Caco-2 (cell line): ENCODE measurements around the gene PNPLA3. TPM values are rescaled to one million over a fixed set of nuclear protein-coding genes. Genes with fewer than 3 reads are reported as not detected.

Source experiments
- BruUV-seq: library from RNA; stranded (reverse); fragments of 400-500 nt; replicated peaks from 2 replicates; lab custom pipeline; 2021; lab: Mats Ljungman, UMichigan
- CTCF ChIA-PET: fragments of 300-600 bp; sonication (Branson Sonifier 250); formaldehyde crosslinking; loops from one replicate; lab custom pipeline; 2022; ENCODE audit warnings: antibody characterized with exemption; lab: Charles Lee
- POLR2A ChIA-PET: fragments of 300-600 bp; sonication (Branson Sonifier 250); formaldehyde crosslinking; loops from one replicate; lab custom pipeline; 2022; ENCODE audit warnings: antibody characterized with exemption; lab: Charles Lee
- DNase-seq, 2 experiments: peaks; one replicate each; pipeline versions ENCODE4 v3.0.0 to v3.0.0-alpha.2; 2020 to 2022
- H3K27me3 ChIP-seq: replicated peaks from 2 replicates; pipeline ENCODE4 v1.6.0; 2011; ENCODE audit warnings: low read length; ENCODE audit not compliant: control insufficient read depth, insufficient read depth
- H3K36me3 ChIP-seq: 2 replicates; pipeline ENCODE4 v1.5.1; 2011; ENCODE audit warnings: low read length; ENCODE audit not compliant: control insufficient read depth, insufficient read depth
- H3K4me1 ChIP-seq: fragments of 250-450 bp; sonication (Bioruptor Pico); 2 replicates; pipeline ENCODE4 v1.5.1; 2020; ENCODE audit warnings: mild to moderate bottlenecking
- H3K4me3 ChIP-seq: 2 replicates; pipeline ENCODE4 v1.5.1; 2011; ENCODE audit warnings: low read depth, mild to moderate bottlenecking, control low read depth, low read length
- H3K9me3 ChIP-seq: fragments of 250-450 bp; sonication (Bioruptor Pico); 2 replicates; pipeline ENCODE4 v1.5.1; 2020; ENCODE audit warnings: mild to moderate bottlenecking, moderate library complexity
- H3K27ac Mint-ChIP-seq: one replicate; pipeline ENCODE4 v1.8.0; 2022; ENCODE audit warnings: mixed read lengths; ENCODE audit not compliant: unreplicated experiment
- H3K27me3 Mint-ChIP-seq: one replicate; pipeline ENCODE4 v1.8.0; 2022; ENCODE audit warnings: mixed read lengths; ENCODE audit not compliant: insufficient read depth, unreplicated experiment
- H3K36me3 Mint-ChIP-seq: one replicate; pipeline ENCODE4 v1.8.0; 2022; ENCODE audit warnings: mild to moderate bottlenecking, mixed read lengths; ENCODE audit not compliant: insufficient read depth, unreplicated experiment
- H3K4me1 Mint-ChIP-seq: one replicate; pipeline ENCODE4 v1.8.0; 2022; ENCODE audit warnings: low read depth, mixed read lengths; ENCODE audit not compliant: unreplicated experiment
- H3K4me3 Mint-ChIP-seq: one replicate; pipeline ENCODE4 v1.8.0; 2022; ENCODE audit warnings: mild to moderate bottlenecking, moderate library complexity, mixed read lengths; ENCODE audit not compliant: unreplicated experiment
- H3K9me3 Mint-ChIP-seq: one replicate; pipeline ENCODE4 v1.8.0; 2022; ENCODE audit warnings: mixed read lengths; ENCODE audit not compliant: unreplicated experiment
- intact Hi-C: fragments of 100-400 bp; cut with micrococcal nuclease; formaldehyde crosslinking; loops from one replicate; pipeline ENCODE4 v1.10.0; 2022; ENCODE audit not compliant: unreplicated experiment
- total RNA-seq: library from RNA; stranded (reverse); gene quantifications from 2 replicates; pipeline ENCODE4 v1.2.3, GENCODE V29; 2022
- TF ChIP-seq, protein P1 (sequence below), 2 experiments: fragments of 200-600 bp in 1 of 2; IDR thresholded peaks; 1 replicate in 1 of 2; 2 replicates in 1 of 2; pipeline versions ENCODE4 v1.5.1 to v1.8.0; 2011 to 2022; ENCODE audit warnings: antibody characterized with exemption in 1 of 2, control low read depth in 1 of 2, inconsistent platforms in 1 of 2, low read depth in 1 of 2, low read length in 1 of 2, mild to moderate bottlenecking in 1 of 2, moderate library complexity in 1 of 2; ENCODE audit not compliant: insufficient read depth in 1 of 2, severe bottlenecking in 1 of 2, unreplicated experiment in 1 of 2

The PNPLA3 gene
- total RNA-seq, 1 experiment from 2014 or later, result 5.0 TPM

DNA sequence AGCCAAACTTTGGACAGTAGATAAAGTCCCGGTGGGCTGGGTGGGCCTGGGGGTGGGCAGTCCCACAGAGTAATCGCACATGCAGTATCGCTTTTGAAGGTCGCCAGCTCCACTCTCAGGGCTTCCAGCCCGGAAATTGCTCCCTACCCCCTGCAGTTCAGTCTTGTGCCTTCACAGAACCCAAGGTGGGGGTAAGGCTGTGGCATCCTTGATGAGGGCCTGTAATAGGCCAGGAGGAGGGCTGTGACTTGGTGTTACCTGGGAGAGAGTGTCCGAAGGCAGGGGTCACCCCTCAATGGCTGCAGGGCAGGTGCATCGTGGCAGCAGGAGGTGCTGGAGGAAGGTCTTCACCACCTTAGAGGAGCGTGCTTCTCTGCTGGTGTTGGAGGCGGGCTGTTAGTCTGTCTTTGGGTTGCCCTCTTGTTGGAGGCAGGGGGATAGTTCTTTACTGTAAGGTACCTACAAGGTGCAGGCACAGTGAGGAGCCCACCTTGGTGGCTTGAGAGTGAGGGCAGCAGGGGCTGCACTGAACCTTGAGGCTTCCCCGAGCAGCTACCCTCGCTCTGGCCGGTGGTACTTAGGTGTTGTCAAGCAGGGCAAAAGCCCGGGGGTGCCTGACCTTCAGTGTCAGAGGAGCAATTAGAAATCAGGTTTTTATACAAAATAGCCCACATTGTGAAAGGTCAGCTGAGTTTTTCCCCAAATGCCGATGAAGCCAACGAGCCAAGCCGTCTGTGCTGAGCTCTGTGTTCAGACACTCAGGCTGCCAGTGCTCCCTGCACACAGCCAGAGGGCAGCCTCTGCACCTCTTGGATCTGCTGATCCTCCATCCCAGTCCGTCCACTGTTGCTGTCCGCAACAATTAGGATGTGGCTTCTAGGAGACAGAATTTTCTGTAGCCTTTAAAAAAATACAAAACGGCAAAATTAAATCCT lies 53.5 kb downstream of the PNPLA3 start:
- Mint-ChIP-seq H3K36me3 (peaks cover 56% of the 10 kb centered on the region), H3K27ac (no peak overlapping the region), H3K4me1 (no peaks in the 10 kb centered on the region), H3K4me3 (no peak overlapping the region), H3K27me3 (no peaks in the 10 kb centered on the region), H3K9me3 (no peaks in the 10 kb centered on the region)
- DNase-seq, result no peak
- Histone ChIP-seq H3K4me1 (no peaks in the 10 kb centered on the region), H3K9me3 (no peaks in the 10 kb centered on the region), H3K36me3 (peaks cover 4% of the 10 kb centered on the region), H3K27me3 (no peaks in the 10 kb centered on the region), H3K4me3 (no peak overlapping the region)
- TF ChIP-seq, protein P1, sequence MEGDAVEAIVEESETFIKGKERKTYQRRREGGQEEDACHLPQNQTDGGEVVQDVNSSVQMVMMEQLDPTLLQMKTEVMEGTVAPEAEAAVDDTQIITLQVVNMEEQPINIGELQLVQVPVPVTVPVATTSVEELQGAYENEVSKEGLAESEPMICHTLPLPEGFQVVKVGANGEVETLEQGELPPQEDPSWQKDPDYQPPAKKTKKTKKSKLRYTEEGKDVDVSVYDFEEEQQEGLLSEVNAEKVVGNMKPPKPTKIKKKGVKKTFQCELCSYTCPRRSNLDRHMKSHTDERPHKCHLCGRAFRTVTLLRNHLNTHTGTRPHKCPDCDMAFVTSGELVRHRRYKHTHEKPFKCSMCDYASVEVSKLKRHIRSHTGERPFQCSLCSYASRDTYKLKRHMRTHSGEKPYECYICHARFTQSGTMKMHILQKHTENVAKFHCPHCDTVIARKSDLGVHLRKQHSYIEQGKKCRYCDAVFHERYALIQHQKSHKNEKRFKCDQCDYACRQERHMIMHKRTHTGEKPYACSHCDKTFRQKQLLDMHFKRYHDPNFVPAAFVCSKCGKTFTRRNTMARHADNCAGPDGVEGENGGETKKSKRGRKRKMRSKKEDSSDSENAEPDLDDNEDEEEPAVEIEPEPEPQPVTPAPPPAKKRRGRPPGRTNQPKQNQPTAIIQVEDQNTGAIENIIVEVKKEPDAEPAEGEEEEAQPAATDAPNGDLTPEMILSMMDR (IDR thresholded peaks at IDR 0.05; ENCODE audit: insufficient read depth in 1 of 2, low read depth in 1 of 2, low read length in 1 of 2, severe bottlenecking in 1 of 2, unreplicated experiment in 1 of 2), result no peak
- BruUV-seq, result no TSS peak
- intact Hi-C loops, result no loop called here
- ChIA-PET POLR2A (no interaction called here), CTCF (interaction anchor here (1.4 kb wide), 1 partner anchor 109 kb away, joined by 4 read pairs; no protein-coding TSS in a partner anchor)

DNA sequence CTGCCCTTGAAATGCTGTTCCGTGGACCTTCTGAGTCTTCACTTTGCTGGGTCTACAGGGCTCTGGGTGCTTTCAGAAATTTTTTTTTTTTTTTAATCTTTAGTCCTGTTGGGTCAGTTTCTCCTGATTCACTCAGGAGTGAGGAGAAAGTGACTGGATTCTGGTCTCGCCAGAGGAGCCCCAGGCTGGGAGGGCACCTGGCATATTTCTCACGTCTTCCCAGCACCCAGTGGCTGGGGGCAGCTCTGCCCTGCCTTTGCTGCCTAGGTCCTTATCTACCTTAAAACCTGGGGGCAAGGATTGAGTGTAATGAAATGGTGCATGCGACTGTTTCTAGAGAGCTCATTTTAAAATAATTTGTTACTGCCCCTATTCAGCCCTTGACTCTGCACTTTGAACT lies 55.0 kb downstream of the PNPLA3 start:
- no peak for DNase-seq
- H3K27me3 Mint-ChIP-seq, result no peaks in the 10 kb centered on the region
- no peaks in the 10 kb centered on the region for H3K9me3 Mint-ChIP-seq
- H3K9me3 ChIP-seq, result no peaks in the 10 kb centered on the region
- no peaks in the 10 kb centered on the region for H3K4me1 Mint-ChIP-seq
- H3K4me3 Mint-ChIP-seq, result no peak overlapping the region
- CTCF ChIA-PET, result no interaction called here
- no peaks in the 10 kb centered on the region for H3K4me1 ChIP-seq
- TF ChIP-seq, protein P1 (IDR thresholded peaks at IDR 0.05; ENCODE audit: insufficient read depth in 1 of 2, low read depth in 1 of 2, low read length in 1 of 2, severe bottlenecking in 1 of 2, unreplicated experiment in 1 of 2), result no peak
- no peak overlapping the region for H3K27ac Mint-ChIP-seq
- peaks cover 56% of the 10 kb centered on the region for H3K36me3 Mint-ChIP-seq
- no peaks in the 10 kb centered on the region for H3K27me3 ChIP-seq
- intact Hi-C loops, result no loop called here
- H3K4me3 ChIP-seq, result no peak overlapping the region
- BruUV-seq, result no TSS peak
- POLR2A ChIA-PET, result no interaction called here
- H3K36me3 ChIP-seq, result peaks cover 2% of the 10 kb centered on the region; the same call in 1 of the 2 replicates

DNA sequence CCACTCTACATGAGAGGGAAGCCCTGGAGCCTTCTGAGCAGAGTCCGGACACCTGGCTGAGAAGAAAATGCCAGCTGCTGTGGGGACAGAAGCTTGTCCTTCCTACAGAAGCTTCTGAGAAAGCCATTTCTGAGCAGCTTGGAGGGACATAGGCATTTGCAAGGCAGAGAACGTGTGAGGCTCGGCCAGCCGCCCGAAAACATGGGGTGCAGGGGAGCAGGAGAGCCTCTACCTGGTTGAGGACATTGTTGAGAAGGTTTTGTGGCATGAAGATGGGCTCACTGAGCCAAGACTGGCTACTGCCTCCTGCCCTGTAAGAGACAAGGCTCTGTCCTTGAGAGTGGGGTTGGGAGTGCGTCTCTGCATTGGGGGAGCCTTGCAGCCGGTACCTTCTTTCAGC lies 57.0 kb downstream of the PNPLA3 start:
- intact Hi-C loops, result no loop called here
- Histone ChIP-seq H3K4me3 (no peak overlapping the region), H3K4me1 (no peaks in the 10 kb centered on the region), H3K36me3 (peaks cover 2% of the 10 kb centered on the region; the same call in 1 of the 2 replicates), H3K27me3 (no peaks in the 10 kb centered on the region), H3K9me3 (no peaks in the 10 kb centered on the region)
- POLR2A ChIA-PET, result no interaction called here
- CTCF ChIA-PET, result no interaction called here
- Mint-ChIP-seq H3K27ac (peak overlapping the region; percentile 45), H3K4me3 (no peak overlapping the region), H3K9me3 (no peaks in the 10 kb centered on the region), H3K36me3 (peaks cover 46% of the 10 kb centered on the region), H3K4me1 (no peaks in the 10 kb centered on the region), H3K27me3 (no peaks in the 10 kb centered on the region)
- BruUV-seq, result no TSS peak
- TF ChIP-seq, protein P1 (IDR thresholded peaks at IDR 0.05; ENCODE audit: insufficient read depth in 1 of 2, low read depth in 1 of 2, low read length in 1 of 2, severe bottlenecking in 1 of 2, unreplicated experiment in 1 of 2), result no peak
- no peak for DNase-seq
